DMS79 treated with DMSO at 0.1 percent for 48 hours (cell line): Measurements from ENCODE around the gene INPP5J.
"Not testable (repeated sequence)": the region's sequence is repeated elsewhere in the genome, so short reads cannot be mapped to it uniquely, and the experiment has no call there.

Source experiments
- DNase-seq: peaks from one replicate; lab custom pipeline; 2025; lab: John Stamatoyannopoulos, UW

Gene INPP5J

GRCh38 chr22:31151872-31152271 is 29.1 kb downstream of the INPP5J start:
- DNase-seq, result no peak

GRCh38 chr22:31153357-31153756 is 30.6 kb downstream of the INPP5J start:
- DNase-seq, result no peak

GRCh38 chr22:31154975-31155374 is 32.2 kb downstream of the INPP5J start:
- DNase-seq, result no peak

GRCh38 chr22:31155422-31155821 is 32.7 kb downstream of the INPP5J start:
- no peak for DNase-seq

- DNase-seq, result no peak
Measured at GRCh38 chr22:31160328-31160978, 37.7 kb downstream of the INPP5J start.

DNA sequence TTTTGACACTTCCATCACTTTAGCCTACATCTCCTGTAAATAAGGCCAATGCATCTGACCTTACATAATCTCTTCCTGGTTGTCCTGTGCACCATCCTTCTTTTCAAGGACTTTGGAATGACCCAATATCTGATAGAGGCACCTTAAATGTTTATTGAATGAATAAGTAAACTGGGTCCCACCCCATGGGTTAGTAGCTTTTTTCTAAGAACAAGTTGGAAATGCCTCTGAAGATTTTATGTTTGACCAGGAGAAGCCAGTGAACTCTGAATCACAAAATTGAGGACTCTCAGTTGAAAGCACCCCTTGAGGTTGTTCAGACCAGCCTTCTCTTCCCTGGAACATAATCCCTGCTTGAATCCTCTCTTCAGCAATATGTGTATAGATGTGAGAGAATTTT is 38.6 kb downstream of the INPP5J start:
- DNase-seq, result no peak

DNA sequence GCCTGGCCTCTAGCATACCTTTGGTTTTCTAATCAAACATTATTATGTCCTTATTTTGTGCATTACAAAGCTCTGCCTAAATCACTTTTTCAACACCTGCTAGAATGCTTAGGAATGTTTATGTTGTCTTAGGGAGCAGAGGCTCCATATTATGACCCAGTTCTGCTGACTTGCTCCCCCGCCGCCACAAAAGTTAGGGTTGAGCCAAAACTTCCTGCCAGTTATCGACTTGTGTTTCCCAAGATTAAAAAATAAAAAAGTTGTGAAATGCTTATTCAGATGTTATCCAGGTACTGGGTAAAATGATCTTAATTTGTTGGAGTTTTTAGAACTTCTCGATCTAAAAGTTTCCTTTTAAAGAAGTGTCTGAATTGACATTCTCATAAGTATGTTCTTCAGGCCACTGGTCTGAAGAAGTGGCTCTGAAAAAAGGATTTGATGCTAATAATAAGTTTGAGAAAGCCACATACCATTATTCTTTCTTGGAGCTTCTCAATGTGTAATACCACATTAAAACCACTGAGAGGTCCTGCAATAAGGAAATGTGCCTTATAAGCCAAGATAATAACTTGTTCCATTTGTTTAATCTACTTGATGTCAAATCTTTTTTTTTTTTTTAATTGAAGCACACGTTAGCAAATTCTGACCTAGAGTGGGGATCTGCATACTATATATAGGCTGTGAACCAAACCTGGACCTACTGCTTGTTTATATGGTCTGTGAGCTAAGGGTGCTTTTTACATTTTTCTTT is 39.4 kb downstream of the INPP5J start:
- no peak for DNase-seq

DNA sequence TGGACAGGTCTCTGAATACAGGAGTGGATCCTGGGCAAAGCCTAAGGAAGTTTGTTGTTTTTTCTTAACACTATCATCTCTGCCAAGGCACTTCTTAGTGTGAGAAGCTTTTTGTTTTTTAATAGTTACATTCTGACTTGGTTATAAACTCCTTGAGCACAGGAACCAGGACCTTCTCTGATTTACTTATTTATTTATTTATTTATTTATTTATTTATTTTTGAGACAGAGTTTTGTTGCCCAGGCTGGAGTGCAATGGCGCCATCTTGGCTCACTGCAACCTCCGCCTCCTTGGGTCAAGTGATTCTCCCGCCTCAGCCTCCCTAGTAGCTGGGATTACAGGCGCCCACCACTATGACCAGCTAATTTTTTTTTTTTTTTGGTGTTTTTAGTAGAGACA is 48.2 kb downstream of the INPP5J start:
- DNase-seq, result no peak

DNA sequence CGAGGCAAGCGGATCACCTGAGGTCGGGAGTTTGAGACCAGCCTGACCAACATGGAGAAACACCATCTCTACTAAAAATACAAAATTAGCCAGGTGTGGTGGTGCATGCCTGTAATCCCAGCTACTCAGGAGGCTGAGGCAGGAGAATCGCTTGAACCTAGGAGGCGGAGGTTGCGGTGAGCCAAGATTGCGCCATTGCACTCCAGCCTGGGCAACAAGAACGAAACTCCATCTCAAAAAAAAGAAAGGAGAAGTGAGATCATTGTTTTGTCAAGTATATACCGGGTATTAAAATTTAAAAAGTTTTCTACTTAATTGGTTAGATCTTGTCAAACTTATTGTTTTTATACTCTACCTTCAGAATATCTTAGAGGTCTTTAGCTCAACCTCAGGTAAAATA is 49.0 kb downstream of the INPP5J start:
- DNase-seq, result not testable (repeated sequence)

DNA sequence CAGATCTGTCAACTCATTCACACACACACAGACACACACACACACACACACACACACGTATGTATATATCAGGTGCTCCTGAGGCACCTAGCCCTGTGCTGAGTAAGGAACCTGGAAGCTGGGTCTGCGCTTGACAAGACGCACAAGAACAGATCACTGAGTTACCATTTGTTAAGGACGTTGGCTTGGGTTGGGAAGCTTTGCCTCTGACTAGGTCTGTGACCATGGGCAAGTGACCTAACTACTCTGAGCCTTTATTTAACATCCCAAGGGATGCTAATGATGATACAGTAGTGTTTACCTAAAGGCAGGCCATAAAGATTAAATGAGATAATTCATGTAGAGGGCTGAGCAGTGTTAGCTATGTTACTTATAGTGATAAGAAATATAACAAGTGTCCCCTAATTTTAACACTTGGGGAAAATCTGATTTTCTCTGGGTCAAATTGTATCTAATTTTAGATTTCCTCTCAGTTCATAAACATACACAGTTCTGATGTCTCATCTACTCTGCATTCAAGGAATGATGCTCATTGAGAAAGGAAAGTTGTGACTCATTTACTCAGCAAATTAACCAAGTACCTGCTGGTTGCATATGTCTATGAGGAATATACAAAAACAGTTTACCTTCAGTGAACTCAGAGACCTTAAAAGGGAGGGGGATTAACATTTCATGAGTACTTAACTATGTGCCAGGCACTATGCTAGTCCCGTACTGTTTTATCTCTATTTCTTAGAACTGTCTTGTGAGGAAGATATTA is 50.8 kb downstream of the INPP5J start:
- DNase-seq, result no peak

GRCh38 chr22:31176923-31177322 is 54.2 kb downstream of the INPP5J start:
- DNase-seq, result no peak

GRCh38 chr22:31177420-31178162 is 54.8 kb downstream of the INPP5J start:
- DNase-seq, result no peak

DNA sequence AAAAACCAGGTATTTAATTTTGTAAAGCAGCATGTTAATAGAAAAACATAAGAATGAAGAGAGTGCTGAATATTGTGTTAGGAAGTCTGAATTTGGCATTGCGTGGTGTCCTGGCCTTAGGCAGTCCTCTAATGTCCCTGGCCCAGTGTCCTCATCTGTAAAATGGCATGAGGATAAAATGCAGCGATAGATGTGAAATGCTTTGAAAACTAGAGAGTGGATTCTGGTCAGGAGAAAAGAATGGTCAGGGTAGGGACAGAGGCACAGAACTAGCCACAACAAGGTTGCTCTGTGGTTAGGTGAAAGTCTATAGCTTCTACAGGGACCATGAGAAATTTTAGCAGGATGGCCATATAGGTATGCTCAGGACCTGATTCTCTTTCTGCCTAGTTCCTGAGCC is 56.1 kb downstream of the INPP5J start:
- no peak for DNase-seq

- DNase-seq, result peak; percentile 39
Measured at GRCh38 chr22:31179345-31179744, 56.6 kb downstream of the INPP5J start.

DNA sequence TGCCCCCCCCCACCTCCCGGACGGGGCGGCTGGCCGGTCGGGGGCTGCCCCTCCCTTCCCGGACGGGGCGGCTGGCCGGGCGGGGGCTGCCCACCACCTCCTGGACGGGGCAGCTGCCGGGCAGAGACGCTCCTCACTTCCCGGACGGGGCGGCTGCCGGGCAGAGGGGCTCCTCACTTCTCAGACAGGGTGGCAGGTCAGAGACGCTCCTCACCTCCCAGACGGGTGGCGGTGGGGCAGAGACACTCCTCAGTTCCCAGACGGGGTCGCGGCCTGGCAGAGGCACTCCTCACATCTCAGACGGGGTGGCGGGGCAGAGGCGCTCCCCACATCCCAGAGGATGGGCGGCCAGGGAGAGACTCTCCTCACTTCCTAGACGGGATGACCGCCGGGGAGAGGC is 61.2 kb downstream of the INPP5J start:
- DNase-seq, result no peak
